ENCODE results near the gene SULT4A1.
A peak's percentile ranks its signal among the peaks of the same experiment; 100 is the strongest.

The SULT4A1 gene

GRCh38 chr22:43851979-43852307 is 10.4 kb downstream of the SULT4A1 start:
- Histone ChIP-seq H3K4me3 (ENCODE audit: low read depth, low read length) (no peak overlapping the region), H3K36me3 (replicated peaks) (no peaks in the 10 kb centered on the region), H3K27me3 (replicated peaks) (no peaks in the 10 kb centered on the region), H3K27ac (no peak overlapping the region)
- TF ChIP-seq CTCF (IDR thresholded peaks at IDR 0.05; ENCODE audit: low read depth, low read length, missing control alignments): no peak
- in situ Hi-C loops (cut with HindIII; ENCODE audit: low pct_ligation_motif_present, low sequenced_read_pairs): no loop called here
- no peak for DNase-seq

- in situ Hi-C loops (cut with HindIII; ENCODE audit: low pct_ligation_motif_present, low sequenced_read_pairs): no loop called here
- H3K27me3 ChIP-seq (replicated peaks): no peaks in the 10 kb centered on the region
- TF ChIP-seq CTCF (IDR thresholded peaks at IDR 0.05; ENCODE audit: low read depth, low read length, missing control alignments): no peak
- H3K4me3 ChIP-seq (ENCODE audit: low read depth, low read length): no peak overlapping the region
- no peaks in the 10 kb centered on the region for H3K36me3 ChIP-seq (replicated peaks)
- H3K27ac ChIP-seq: no peak overlapping the region
- DNase-seq: no peak
These were observed 11.0 kb downstream of the SULT4A1 start for GRCh38 chr22:43851058-43851978.

GRCh38 chr22:43850529-43850928 is 11.8 kb downstream of the SULT4A1 start:
- Histone ChIP-seq H3K27me3 (replicated peaks) (no peaks in the 10 kb centered on the region), H3K36me3 (replicated peaks) (no peaks in the 10 kb centered on the region), H3K4me3 (ENCODE audit: low read depth, low read length) (no peak overlapping the region), H3K27ac (no peak overlapping the region)
- DNase-seq: no peak
- no peak for TF ChIP-seq CTCF (IDR thresholded peaks at IDR 0.05; ENCODE audit: low read depth, low read length, missing control alignments)
- in situ Hi-C loops (cut with HindIII; ENCODE audit: low pct_ligation_motif_present, low sequenced_read_pairs): no loop called here

GRCh38 chr22:43849731-43850130 is 12.6 kb downstream of the SULT4A1 start:
- no peak overlapping the region for H3K27ac ChIP-seq
- no peak overlapping the region for H3K4me3 ChIP-seq (ENCODE audit: low read depth, low read length)
- H3K27me3 ChIP-seq (replicated peaks): no peaks in the 10 kb centered on the region
- in situ Hi-C loops (cut with HindIII; ENCODE audit: low pct_ligation_motif_present, low sequenced_read_pairs): no loop called here
- H3K36me3 ChIP-seq (replicated peaks): no peaks in the 10 kb centered on the region
- no peak for DNase-seq
- TF ChIP-seq CTCF (IDR thresholded peaks at IDR 0.05; ENCODE audit: low read depth, low read length, missing control alignments): no peak

- Histone ChIP-seq H3K27me3 (replicated peaks) (no peaks in the 10 kb centered on the region), H3K27ac (no peak overlapping the region), H3K4me3 (ENCODE audit: low read depth, low read length) (no peak overlapping the region), H3K36me3 (replicated peaks) (no peaks in the 10 kb centered on the region)
- TF ChIP-seq CTCF (IDR thresholded peaks at IDR 0.05; ENCODE audit: low read depth, low read length, missing control alignments): peak; percentile 66
- no peak for DNase-seq
- in situ Hi-C loops (cut with HindIII; ENCODE audit: low pct_ligation_motif_present, low sequenced_read_pairs): no loop called here
These were observed 13.7 kb downstream of the SULT4A1 start for GRCh38 chr22:43848366-43849171.
